CD8-positive, alpha-beta memory T cell (primary cell): ENCODE data around the gene UBN2. TPM values are rescaled to one million over a fixed set of nuclear protein-coding genes. Genes with fewer than 3 reads are reported as not detected.
"Not testable (repeated sequence)": the region's sequence is repeated elsewhere in the genome, so short reads cannot be mapped to it uniquely, and the experiment has no call there.

Source experiments
- CTCF ChIA-PET: fragments of 350-600 bp; sonication (Branson Sonifier 250); formaldehyde crosslinking; loops from one replicate; lab custom pipeline; 2021; ENCODE audit warnings: antibody characterized with exemption; lab: Charles Lee
- POLR2A ChIA-PET: fragments of 350-600 bp; sonication (Branson Sonifier 250); formaldehyde crosslinking; loops from one replicate; lab custom pipeline; 2021; ENCODE audit warnings: antibody characterized with exemption; lab: Charles Lee
- DNase-seq, 5 donors: peaks; one replicate each; pipeline versions ENCODE4 v3.0.0 to v3.0.0-alpha.2; 2020 to 2022; ENCODE audit warnings: mixed read lengths in 1 of 5
- H3K27ac ChIP-seq: one replicate; pipeline ENCODE4 v1.7.0; 2013; ENCODE audit warnings: low read depth, mild to moderate bottlenecking, low read length, moderate library complexity
- H3K27me3 ChIP-seq: 2 replicates; pipeline ENCODE4 v1.7.0; 2013; ENCODE audit warnings: low read length, mild to moderate bottlenecking; ENCODE audit not compliant: insufficient read depth, poor library complexity, severe bottlenecking
- H3K36me3 ChIP-seq: 2 replicates; pipeline ENCODE4 v1.7.0; 2013; ENCODE audit warnings: mild to moderate bottlenecking, low read length, moderate library complexity; ENCODE audit not compliant: insufficient read depth
- H3K4me1 ChIP-seq: 2 replicates; pipeline ENCODE4 v1.7.0; 2013; ENCODE audit warnings: mild to moderate bottlenecking, low read length, moderate library complexity; ENCODE audit not compliant: insufficient read depth
- H3K4me3 ChIP-seq: 2 replicates; pipeline ENCODE4 v1.7.0; 2013; ENCODE audit warnings: mild to moderate bottlenecking, low read length
- H3K9me3 ChIP-seq: 2 replicates; pipeline ENCODE4 v1.7.0; 2013; ENCODE audit warnings: mild to moderate bottlenecking, low read length
- H3K27ac Mint-ChIP-seq, 8 donors: one replicate each; pipeline ENCODE4 v1.8.0; 2020 to 2021; ENCODE audit warnings: mixed read lengths in 8 of 8, mild to moderate bottlenecking in 6 of 8, inconsistent platforms in 3 of 8, moderate library complexity in 3 of 8
- H3K27me3 Mint-ChIP-seq, 2 donors: one replicate each; pipeline ENCODE4 v1.8.0; 2020 to 2021; ENCODE audit warnings: mixed read lengths in 2 of 2, mild to moderate bottlenecking in 1 of 2, moderate library complexity in 1 of 2
- H3K36me3 Mint-ChIP-seq, 3 donors: one replicate each; pipeline ENCODE4 v1.8.0; 2020 to 2021; ENCODE audit warnings: mixed read lengths in 3 of 3, inconsistent platforms in 1 of 3, mild to moderate bottlenecking in 1 of 3
- H3K4me1 Mint-ChIP-seq, 3 donors: one replicate each; pipeline ENCODE4 v1.8.0; 2020 to 2021; ENCODE audit warnings: mixed read lengths in 3 of 3, inconsistent platforms in 1 of 3, mild to moderate bottlenecking in 1 of 3
- H3K4me3 Mint-ChIP-seq, 7 donors: one replicate each; pipeline ENCODE4 v1.8.0; 2020 to 2021; ENCODE audit warnings: mixed read lengths in 7 of 7, mild to moderate bottlenecking in 6 of 7, moderate library complexity in 4 of 7, inconsistent platforms in 2 of 7
- H3K9me3 Mint-ChIP-seq, 5 donors: one replicate each; pipeline ENCODE4 v1.8.0; 2020 to 2022; ENCODE audit warnings: mixed read lengths in 5 of 5, mild to moderate bottlenecking in 3 of 5, moderate library complexity in 2 of 5, inconsistent platforms in 1 of 5
- polyA plus RNA-seq: library from polyadenylated mRNA; unstranded; fragments of 300-500 nt; fragmentation: Illumina TruSeq; gene quantifications from one replicate; pipeline ENCODE4 v1.2.3, GENCODE V29; 2021
- total RNA-seq, 2 experiments: library from RNA; stranded (reverse); gene quantifications; one replicate each; pipeline ENCODE4 v1.2.3, GENCODE V29; 2021

Gene UBN2
- total and polyA plus RNA-seq, 3 experiments from 2014 or later = 3.2 to 13.6 (median 13.0) TPM

- ChIA-PET POLR2A (interaction anchor here (0.5 kb wide), 1 partner anchor 24 kb away, joined by 3 read pairs; no protein-coding TSS in a partner anchor), CTCF (interaction anchor here (1.2 to 1.6 kb wide), 2 partner anchors 10 to 15 kb away, joined by 4 read pairs; no protein-coding TSS in a partner anchor)
- Histone ChIP-seq H3K9me3 (no peaks in the 10 kb centered on the region), H3K36me3 (no peaks in the 10 kb centered on the region), H3K27me3 (no peaks in the 10 kb centered on the region), H3K4me3 (no peak overlapping the region), H3K4me1 (no peaks in the 10 kb centered on the region), H3K27ac (no peak overlapping the region)
- Mint-ChIP-seq H3K36me3 (no peaks in the 10 kb centered on the region), H3K4me3 (no peak overlapping the region), H3K27ac (no peak overlapping the region), H3K27me3 (peaks cover 0 to 2% of the 10 kb centered on the region in 2 donors), H3K4me1 (peaks cover 12 to 14% (median 12%) of the 10 kb centered on the region in 3 donors), H3K9me3 (no peaks in the 10 kb centered on the region)
- no peak for DNase-seq
Observed at GRCh38 chr7:139332697-139333359, 101.8 kb downstream of the UBN2 start.

DNA sequence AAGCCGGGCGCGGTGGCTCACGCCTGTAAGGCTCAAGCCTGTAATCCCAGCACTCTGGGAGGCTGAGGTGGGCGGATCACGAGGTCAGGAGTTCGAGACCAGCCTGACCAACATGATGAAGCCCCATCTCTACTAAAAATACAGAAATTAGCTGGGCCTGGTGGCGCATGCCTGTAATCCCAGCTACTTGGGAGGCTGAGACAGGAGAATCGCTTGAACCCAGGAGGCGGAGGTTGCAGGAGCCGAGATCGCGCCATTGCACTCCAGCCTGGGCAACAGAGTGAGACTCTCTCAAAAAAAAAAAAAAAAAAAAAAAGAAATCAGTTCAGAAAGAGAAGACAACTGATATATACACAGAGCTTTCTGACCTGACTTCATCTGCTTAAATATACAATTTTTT is 102.4 kb downstream of the UBN2 start:
- POLR2A ChIA-PET, H3K9me3 Mint-ChIP-seq, H3K36me3 Mint-ChIP-seq: not testable (repeated sequence)

DNA sequence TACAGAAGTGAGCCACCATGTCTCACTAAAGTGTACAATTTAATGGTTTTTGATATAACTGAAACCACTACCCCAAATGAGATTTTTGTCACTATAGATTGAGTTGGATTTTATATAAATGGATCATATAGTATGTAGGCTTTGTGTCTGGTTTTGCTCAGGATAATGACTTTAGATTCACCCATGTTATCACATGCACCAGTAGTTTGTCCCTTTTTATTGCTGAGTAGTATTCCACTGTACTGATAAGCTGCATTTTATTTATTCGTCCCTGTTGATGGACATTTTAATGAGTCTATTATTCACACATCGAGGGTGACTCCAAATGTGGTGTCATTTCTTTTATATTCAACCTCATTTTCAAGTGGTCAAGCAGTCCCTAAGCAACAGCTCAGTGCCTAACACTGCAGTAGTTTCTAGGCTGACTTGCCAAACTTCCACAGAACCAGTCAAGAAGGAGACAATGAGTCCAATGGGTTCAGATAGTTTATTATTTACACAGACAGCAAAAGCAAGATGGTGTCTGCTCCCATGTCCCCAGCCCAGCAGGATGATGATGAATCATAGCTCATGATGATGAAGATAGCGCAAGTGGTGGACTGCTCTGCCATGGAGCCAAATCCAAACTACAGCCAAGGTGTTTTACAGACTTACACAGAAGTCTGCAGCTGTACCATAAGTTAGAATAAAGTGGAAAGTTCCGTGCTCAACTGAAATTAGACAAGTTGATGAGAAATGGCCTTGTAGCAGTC is 103.5 kb downstream of the UBN2 start:
- peaks cover 12 to 18% (median 18%) of the 10 kb centered on the region in 3 donors for H3K4me1 Mint-ChIP-seq

More for the DNA sequence above, 102.4 kb downstream of the UBN2 start:
- not testable (repeated sequence) for H3K4me3 ChIP-seq, H3K4me1 ChIP-seq, H3K9me3 ChIP-seq, H3K4me3 Mint-ChIP-seq, H3K27ac Mint-ChIP-seq, H3K27me3 Mint-ChIP-seq, DNase-seq, H3K36me3 ChIP-seq, H3K27me3 ChIP-seq, H3K27ac ChIP-seq
- CTCF ChIA-PET = interaction anchor here (1.2 to 1.6 kb wide), 2 partner anchors 11 to 15 kb away, joined by 4 read pairs; no protein-coding TSS in a partner anchor
- peaks cover 12 to 14% (median 12%) of the 10 kb centered on the region in 3 donors for H3K4me1 Mint-ChIP-seq

DNA sequence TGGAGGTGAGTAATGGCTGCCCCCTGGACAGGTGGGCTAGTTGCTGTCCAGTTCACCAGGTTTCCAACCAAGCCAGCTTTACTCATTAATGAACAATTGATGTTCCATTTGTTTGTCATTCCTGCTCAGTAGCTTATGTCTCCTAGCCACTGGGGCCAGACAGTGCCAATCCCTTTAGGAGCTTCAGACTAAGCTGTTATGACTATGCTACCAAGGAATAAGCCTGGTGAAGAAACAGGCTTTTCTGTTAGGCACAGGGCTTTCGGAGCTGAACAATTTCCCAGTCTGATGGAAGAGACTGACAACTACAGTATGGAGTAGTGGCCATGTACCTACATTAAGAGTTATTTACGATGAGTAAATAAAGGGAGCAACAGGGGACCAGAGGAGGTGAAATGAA is 108.0 kb downstream of the UBN2 start:
- Histone ChIP-seq H3K27ac (peak overlapping the region; percentile 100), H3K4me1 (peaks cover 24% of the 10 kb centered on the region), H3K9me3 (peaks cover 6% of the 10 kb centered on the region), H3K27me3 (no peaks in the 10 kb centered on the region), H3K36me3 (no peaks in the 10 kb centered on the region), H3K4me3 (peak overlapping the region; percentile 97)
- Mint-ChIP-seq H3K4me3 (peak overlapping the region; percentile 15 to 100 (median 98)), H3K36me3 (peaks cover 0 to 18% (median 0%) of the 10 kb centered on the region in 3 donors), H3K27me3 (peaks cover 5 to 18% of the 10 kb centered on the region in 2 donors), H3K27ac (peak overlapping the region; percentile 82 to 100 (median 100)), H3K9me3 (peaks cover 0 to 12% (median 6%) of the 10 kb centered on the region in 5 donors), H3K4me1 (peaks cover 20 to 36% (median 32%) of the 10 kb centered on the region in 3 donors)
- no peak for DNase-seq
- CTCF ChIA-PET = interaction anchor here (0.7 to 2.3 kb wide), 2 partner anchors 16 to 21 kb away, joined by 3 to 9 read pairs; partner anchors contain the start of gene LUC7L2
- POLR2A ChIA-PET = interaction anchor here (2.6 kb wide), 1 partner anchor 21 kb away, joined by 67 read pairs; the partner anchor contains the start of gene LUC7L2

More for the DNA sequence above, 103.5 kb downstream of the UBN2 start:
- Mint-ChIP-seq H3K27ac (no peak overlapping the region), H3K36me3 (no peaks in the 10 kb centered on the region), H3K9me3 (peaks cover 0 to 2% (median 0%) of the 10 kb centered on the region in 5 donors), H3K27me3 (peaks cover 0 to 4% of the 10 kb centered on the region in 2 donors), H3K4me3 (no peak overlapping the region)
- DNase-seq = no peak
- H3K27me3 ChIP-seq = no peaks in the 10 kb centered on the region
- peaks cover 6% of the 10 kb centered on the region for H3K9me3 ChIP-seq
- ChIA-PET CTCF (interaction anchor here (1.6 kb wide), 1 partner anchor 16 kb away, joined by 4 read pairs; no protein-coding TSS in a partner anchor), POLR2A (no interaction called here)
- no peak overlapping the region for H3K4me3 ChIP-seq
- H3K27ac ChIP-seq = no peak overlapping the region
- H3K4me1 ChIP-seq = peaks cover 6% of the 10 kb centered on the region
- H3K36me3 ChIP-seq = no peaks in the 10 kb centered on the region

- peaks cover 22 to 37% (median 36%) of the 10 kb centered on the region in 3 donors for H3K4me1 Mint-ChIP-seq
- ChIA-PET POLR2A (interaction anchor here (1.0 to 2.6 kb wide), 2 partner anchors 20 to 235 kb away, joined by 3 to 67 read pairs; partner anchors contain the start of gene LUC7L2), CTCF (interaction anchor here (0.7 to 2.3 kb wide), 3 partner anchors 16 to 27 kb away, joined by 3 to 9 read pairs (median 3); partner anchors contain the start of gene LUC7L2)
- peak overlapping the region; percentile 100 for H3K27ac ChIP-seq
- H3K36me3 Mint-ChIP-seq = peaks cover 0 to 19% (median 0%) of the 10 kb centered on the region in 3 donors
- peak overlapping the region; percentile 99 to 100 (median 100) for H3K27ac Mint-ChIP-seq
- no peaks in the 10 kb centered on the region for H3K27me3 ChIP-seq
- H3K9me3 Mint-ChIP-seq = peaks cover 0 to 12% (median 6%) of the 10 kb centered on the region in 5 donors
- H3K4me3 Mint-ChIP-seq = peak overlapping the region; percentile 91 to 100 (median 98)
- H3K9me3 ChIP-seq = peaks cover 6% of the 10 kb centered on the region
- no peaks in the 10 kb centered on the region for H3K36me3 ChIP-seq
- H3K27me3 Mint-ChIP-seq = peaks cover 5 to 17% of the 10 kb centered on the region in 2 donors
- H3K4me3 ChIP-seq = peak overlapping the region; percentile 97
- peaks cover 24% of the 10 kb centered on the region for H3K4me1 ChIP-seq
- no peak for DNase-seq
Observed at GRCh38 chr7:139339698-139340036, 108.6 kb downstream of the UBN2 start.

DNA sequence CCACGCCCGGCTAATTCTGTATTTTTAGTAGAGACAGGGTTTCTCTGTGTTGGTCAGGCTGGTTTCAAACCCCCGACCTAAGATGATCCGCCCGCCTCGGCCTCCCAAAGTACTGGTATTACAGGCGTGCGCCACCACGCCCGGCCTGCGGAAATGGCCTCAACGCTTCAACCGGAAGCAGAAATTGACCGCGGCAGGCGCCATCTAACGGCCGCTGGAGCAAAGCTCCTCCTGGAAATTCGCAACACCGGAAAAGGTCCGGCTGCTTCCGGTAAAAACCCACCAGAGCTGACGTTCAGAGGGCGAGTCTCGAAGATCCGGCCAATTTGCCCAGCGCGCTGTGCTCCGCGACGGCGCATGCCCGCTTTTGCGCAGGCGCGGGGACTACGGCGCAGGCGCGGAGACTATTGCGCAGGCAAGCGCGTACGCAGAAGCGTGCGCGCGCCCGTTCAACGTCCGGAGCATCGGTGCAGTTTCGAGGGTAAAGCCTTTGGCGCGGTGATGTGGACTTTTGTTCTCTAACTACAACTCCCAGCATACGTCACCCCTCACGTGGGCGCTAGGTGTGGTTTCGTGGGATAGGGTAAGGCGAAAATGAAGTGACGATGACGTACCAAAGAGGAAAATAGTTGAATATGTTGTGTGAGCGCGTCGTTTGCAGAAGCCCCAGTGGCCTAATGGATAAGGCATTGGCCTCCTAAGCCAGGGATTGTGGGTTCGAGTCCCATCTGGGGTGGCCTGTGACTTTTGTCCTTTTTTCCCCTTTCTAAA is 109.2 kb downstream of the UBN2 start:
- Mint-ChIP-seq H3K4me3 (peak overlapping the region; percentile 91 to 100 (median 98)), H3K9me3 (peaks cover 0 to 12% (median 6%) of the 10 kb centered on the region in 5 donors), H3K27me3 (peaks cover 5 to 16% of the 10 kb centered on the region in 2 donors), H3K4me1 (peaks cover 25 to 43% (median 41%) of the 10 kb centered on the region in 3 donors), H3K36me3 (peaks cover 0 to 21% (median 0%) of the 10 kb centered on the region in 3 donors), H3K27ac (peak overlapping the region; percentile 99 to 100 (median 100))
- ChIA-PET CTCF (interaction anchor here (0.9 to 2.3 kb wide), 2 partner anchors 20 to 27 kb away, joined by 3 to 9 read pairs; partner anchors contain the start of gene LUC7L2), POLR2A (interaction anchor here (0.5 to 2.6 kb wide), 5 partner anchors 20 to 288 kb away, joined by 3 to 67 read pairs (median 3); partner anchors contain the start of gene LUC7L2)
- H3K27ac ChIP-seq = peak overlapping the region; percentile 100
- peak overlapping the region; percentile 97 for H3K4me3 ChIP-seq
- peak; percentile 93 to 100 (median 98) for DNase-seq
- H3K27me3 ChIP-seq = no peaks in the 10 kb centered on the region
- no peaks in the 10 kb centered on the region for H3K36me3 ChIP-seq
- H3K9me3 ChIP-seq = peaks cover 6% of the 10 kb centered on the region
- peaks cover 24% of the 10 kb centered on the region for H3K4me1 ChIP-seq

DNA sequence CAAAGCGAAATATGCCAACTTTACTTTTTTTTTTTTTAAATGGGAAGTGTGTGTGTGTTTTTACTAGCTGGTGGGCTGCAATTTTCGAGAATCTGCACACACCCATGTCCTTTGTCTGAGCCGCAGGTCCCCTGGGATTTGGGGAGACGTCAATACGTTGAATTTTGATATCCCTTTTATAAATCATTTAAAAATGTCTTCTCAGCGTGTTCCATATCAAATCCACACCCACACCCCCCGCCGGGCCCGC is 109.7 kb downstream of the UBN2 start:
- POLR2A ChIA-PET = interaction anchor here (0.5 to 2.6 kb wide), 5 partner anchors 19 to 288 kb away, joined by 3 to 67 read pairs (median 3); partner anchors contain the start of gene LUC7L2
- Mint-ChIP-seq H3K27ac (peak overlapping the region; percentile 99 to 100 (median 100)), H3K36me3 (peaks cover 0 to 23% (median 0%) of the 10 kb centered on the region in 3 donors), H3K27me3 (peaks cover 5 to 16% of the 10 kb centered on the region in 2 donors), H3K9me3 (peaks cover 0 to 12% (median 6%) of the 10 kb centered on the region in 5 donors), H3K4me1 (peaks cover 25 to 45% (median 43%) of the 10 kb centered on the region in 3 donors), H3K4me3 (peak overlapping the region; percentile 91 to 100 (median 98))
- Histone ChIP-seq H3K36me3 (no peaks in the 10 kb centered on the region), H3K4me1 (peaks cover 24% of the 10 kb centered on the region), H3K4me3 (peak overlapping the region; percentile 97), H3K27ac (peak overlapping the region; percentile 100), H3K9me3 (peaks cover 6% of the 10 kb centered on the region), H3K27me3 (no peaks in the 10 kb centered on the region)
- CTCF ChIA-PET = interaction anchor here (0.9 to 2.3 kb wide), 2 partner anchors 19 to 26 kb away, joined by 3 to 9 read pairs; partner anchors contain the start of gene LUC7L2
- DNase-seq = no peak
